ENCODE measurements around the gene FBXO41. TPM values are rescaled to one million over a fixed set of nuclear protein-coding genes. Genes with fewer than 3 reads are reported as not detected.

FBXO41 gene
- total and polyA plus RNA-seq, 9 of the 15 experiments (the other 6 are each of a cell fraction or from before 2014, with no cell fraction given), result 0.21 to 8.2 (median 3.5) TPM

GRCh38 chr2:73214120-73215035 is 69.9 kb downstream of the FBXO41 start, which contains the start of gene SMYD5 (continued):
- TF ChIP-seq NR2C2 (CRISPR knock-in tag; IDR thresholded peaks at IDR 0.05), result peak; percentile 98
- peak; percentile 100 for TF ChIP-seq NR2C2 (tag; IDR thresholded peaks at IDR 0.05)
- peak; percentile 99 for TF ChIP-seq NR2C1 (IDR thresholded peaks at IDR 0.05)
- peak; percentile 99 for TF ChIP-seq NR2C1 (tag; IDR thresholded peaks at IDR 0.05)
- TF ChIP-seq NR4A1 (CRISPR knock-in tag; IDR thresholded peaks at IDR 0.05), result no peak
- TF ChIP-seq NR4A1 (tag; IDR thresholded peaks at IDR 0.05), result no peak
- no peak for TF ChIP-seq ZEB2 (IDR thresholded peaks at IDR 0.05)
- peak; percentile 51 for TF ChIP-seq FIP1L1 (IDR thresholded peaks at IDR 0.05; ENCODE audit: low read depth, low read length, poor library complexity, severe bottlenecking)
- TF ChIP-seq MLX (CRISPR knock-in tag; conservative IDR thresholded peaks at IDR 0.05), result no peak
- no peak for TF ChIP-seq MYBL2 (IDR thresholded peaks at IDR 0.05; ENCODE audit: low read depth)
- no peak for TF ChIP-seq MYBL2 (CRISPR knock-in tag; IDR thresholded peaks at IDR 0.05; ENCODE audit: borderline replicate concordance)
- peak; percentile 72; the same call in 1 of the 2 replicates for TF ChIP-seq SP1 (CRISPR knock-in tag; IDR thresholded peaks at IDR 0.05)
- no peak for TF ChIP-seq BRCA1 (IDR thresholded peaks at IDR 0.05)
- no peak for TF ChIP-seq BRCA1 (CRISPR knock-in tag; IDR thresholded peaks at IDR 0.05)
- TF ChIP-seq MED1 (CRISPR knock-in tag; IDR thresholded peaks at IDR 0.05; ENCODE audit: borderline replicate concordance), result no peak
- TF ChIP-seq SMARCA4 (IDR thresholded peaks at IDR 0.05), result no peak
- TF ChIP-seq ZBTB9 (CRISPR knock-in tag; IDR thresholded peaks at IDR 0.05), result peak; percentile 25; the same call in 1 of the 2 replicates
- TF ChIP-seq AFF1 (IDR thresholded peaks at IDR 0.05; ENCODE audit: low read depth in 1 of 2, partially characterized antibody in 2 of 2), result no peak
- no peak for TF ChIP-seq DEAF1 (CRISPR knock-in tag; IDR thresholded peaks at IDR 0.05)
- peak; percentile 56; the same call in 1 of the 2 replicates for TF ChIP-seq LCOR (CRISPR knock-in tag; IDR thresholded peaks at IDR 0.05)
- TF ChIP-seq RFX1 (IDR thresholded peaks at IDR 0.05), result no peak
- no peak for TF ChIP-seq STAG1 (CRISPR knock-in tag; IDR thresholded peaks at IDR 0.05; ENCODE audit: borderline replicate concordance)
